HepG2 (cell line): ENCODE data around the gene KRTAP2-3.

ENCODE experiments used
- PRPF4 ChIP-seq: fragments of 200-400 bp; formaldehyde crosslinking; IDR thresholded peaks from 2 replicates; pipeline ENCODE4 v1.6.1; 2016; ENCODE audit warnings: low read length, low read depth; ENCODE audit not compliant: poor library complexity, severe bottlenecking
- TF ChIP-seq, protein P1 (sequence below): sonication (generic); formaldehyde crosslinking; IDR thresholded peaks from 2 replicates; pipeline ENCODE4 v1.4.0; 2020; ENCODE audit warnings: missing genetic modification reagents, low read depth, mild to moderate bottlenecking, borderline replicate concordance
- TF ChIP-seq, protein P2 (sequence below): sonication (generic); formaldehyde crosslinking; IDR thresholded peaks from 2 replicates; pipeline ENCODE4 v1.4.0; 2020; ENCODE audit warnings: missing genetic modification reagents, borderline replicate concordance

DNA sequence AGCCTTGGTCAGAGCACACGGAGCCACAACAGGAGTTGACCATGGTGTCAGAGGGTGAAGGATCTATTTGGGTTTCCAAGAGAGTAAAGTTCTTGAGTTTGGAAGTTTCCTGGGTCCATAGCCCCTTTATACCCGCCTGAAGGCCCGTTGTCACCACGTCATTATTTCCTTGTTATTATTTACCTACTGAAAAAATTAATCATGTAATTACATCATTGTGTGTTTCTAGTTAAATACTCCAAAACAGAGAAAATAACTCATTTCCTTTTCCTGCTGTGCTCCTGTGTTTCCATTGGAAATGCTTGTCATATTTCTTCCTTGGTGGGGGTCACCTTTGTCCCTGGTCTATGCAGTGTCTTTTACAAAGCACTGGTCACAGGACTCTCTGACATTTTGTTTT is 38.1 kb upstream of the KRTAP2-3 start, which contains the start of gene KRTAP4-8:
- TF ChIP-seq, protein P1, sequence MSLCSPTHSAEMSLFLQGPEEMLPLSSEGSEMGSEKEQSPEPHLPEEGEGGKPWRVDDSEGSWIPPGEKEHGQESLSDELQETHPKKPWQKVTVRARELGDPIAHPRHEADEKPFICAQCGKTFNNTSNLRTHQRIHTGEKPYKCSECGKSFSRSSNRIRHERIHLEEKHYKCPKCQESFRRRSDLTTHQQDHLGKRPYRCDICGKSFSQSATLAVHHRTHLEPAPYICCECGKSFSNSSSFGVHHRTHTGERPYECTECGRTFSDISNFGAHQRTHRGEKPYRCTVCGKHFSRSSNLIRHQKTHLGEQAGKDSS (CRISPR knock-in tag), result no peak
- TF ChIP-seq PRPF4, result no peak
- TF ChIP-seq, protein P2, sequence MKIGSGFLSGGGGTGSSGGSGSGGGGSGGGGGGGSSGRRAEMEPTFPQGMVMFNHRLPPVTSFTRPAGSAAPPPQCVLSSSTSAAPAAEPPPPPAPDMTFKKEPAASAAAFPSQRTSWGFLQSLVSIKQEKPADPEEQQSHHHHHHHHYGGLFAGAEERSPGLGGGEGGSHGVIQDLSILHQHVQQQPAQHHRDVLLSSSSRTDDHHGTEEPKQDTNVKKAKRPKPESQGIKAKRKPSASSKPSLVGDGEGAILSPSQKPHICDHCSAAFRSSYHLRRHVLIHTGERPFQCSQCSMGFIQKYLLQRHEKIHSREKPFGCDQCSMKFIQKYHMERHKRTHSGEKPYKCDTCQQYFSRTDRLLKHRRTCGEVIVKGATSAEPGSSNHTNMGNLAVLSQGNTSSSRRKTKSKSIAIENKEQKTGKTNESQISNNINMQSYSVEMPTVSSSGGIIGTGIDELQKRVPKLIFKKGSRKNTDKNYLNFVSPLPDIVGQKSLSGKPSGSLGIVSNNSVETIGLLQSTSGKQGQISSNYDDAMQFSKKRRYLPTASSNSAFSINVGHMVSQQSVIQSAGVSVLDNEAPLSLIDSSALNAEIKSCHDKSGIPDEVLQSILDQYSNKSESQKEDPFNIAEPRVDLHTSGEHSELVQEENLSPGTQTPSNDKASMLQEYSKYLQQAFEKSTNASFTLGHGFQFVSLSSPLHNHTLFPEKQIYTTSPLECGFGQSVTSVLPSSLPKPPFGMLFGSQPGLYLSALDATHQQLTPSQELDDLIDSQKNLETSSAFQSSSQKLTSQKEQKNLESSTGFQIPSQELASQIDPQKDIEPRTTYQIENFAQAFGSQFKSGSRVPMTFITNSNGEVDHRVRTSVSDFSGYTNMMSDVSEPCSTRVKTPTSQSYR (CRISPR knock-in tag), result no peak
